K562 (cell line): Measurements from ENCODE around the gene OTOG. TPM values are rescaled to one million over a fixed set of nuclear protein-coding genes. Genes with fewer than 3 reads are reported as not detected.

Source experiments
- ZNF175 ChIP-seq: fragments of 200-800 bp; sonication (Bioruptor generic); IDR thresholded peaks from 2 replicates; pipeline ENCODE4 v1.6.1; 2016; ENCODE audit warnings: low read depth, mild to moderate bottlenecking, missing genetic modification characterization, missing compliant biosample characterization
- ZNF408 ChIP-seq: fragments of 250-450 bp; sonication (Bioruptor Pico); IDR thresholded peaks from 2 replicates; pipeline ENCODE4 v1.4.0; 2020; ENCODE audit warnings: low read depth, mild to moderate bottlenecking, moderate library complexity
- polyA plus RNA-seq, 8 experiments: library from polyadenylated mRNA; depleted of rRNA in 4 of 8; stranded (reverse) in 5 of 8; unstranded in 3 of 8; fragments of >200 nt; fragmentation: Nextera tagmentation in 2 of 8; fragmentation: Illumina TruSeq in 1 of 8; extraction: Ambion mirVana in 2 of 8; extraction: Trizol in 1 of 8; gene quantifications; 2 replicates each; pipeline versions ENCODE4 v1.2.1 to v1.2.3, GENCODE V29; 2011 to 2014; ENCODE audit warnings: inconsistent platforms in 1 of 8, missing spikeins in 1 of 8
- total RNA-seq, 7 experiments: library from RNA; depleted of rRNA in 6 of 7; stranded (reverse); fragments of >200 nt in 6 of 7; fragmentation: Illumina TruSeq in 2 of 7; extraction: Trizol in 2 of 7; gene quantifications; 2 replicates each; pipeline versions ENCODE4 v1.2.1 to v1.2.3, GENCODE V29; 2011 to 2021; ENCODE audit warnings: low replicate concordance in 1 of 7
- TF ChIP-seq, protein P1 (sequence below), 2 experiments: fragments of 450-650 bp; IDR thresholded peaks; 2 replicates each; pipeline ENCODE4 v1.6.1; 2016; ENCODE audit warnings: mild to moderate bottlenecking in 2 of 2, borderline replicate concordance in 1 of 2, low read depth in 1 of 2, moderate library complexity in 1 of 2
- TF ChIP-seq, protein P2 (sequence below): fragments of 250-450 bp; sonication (Bioruptor Pico); IDR thresholded peaks from 2 replicates; pipeline ENCODE4 v1.8.0; 2021; ENCODE audit warnings: moderate library complexity, mild to moderate bottlenecking, inconsistent platforms

OTOG gene
- total and polyA plus RNA-seq, 9 of the 15 experiments (the other 6 are each of a cell fraction or from before 2014, with no cell fraction given), result not detected

DNA sequence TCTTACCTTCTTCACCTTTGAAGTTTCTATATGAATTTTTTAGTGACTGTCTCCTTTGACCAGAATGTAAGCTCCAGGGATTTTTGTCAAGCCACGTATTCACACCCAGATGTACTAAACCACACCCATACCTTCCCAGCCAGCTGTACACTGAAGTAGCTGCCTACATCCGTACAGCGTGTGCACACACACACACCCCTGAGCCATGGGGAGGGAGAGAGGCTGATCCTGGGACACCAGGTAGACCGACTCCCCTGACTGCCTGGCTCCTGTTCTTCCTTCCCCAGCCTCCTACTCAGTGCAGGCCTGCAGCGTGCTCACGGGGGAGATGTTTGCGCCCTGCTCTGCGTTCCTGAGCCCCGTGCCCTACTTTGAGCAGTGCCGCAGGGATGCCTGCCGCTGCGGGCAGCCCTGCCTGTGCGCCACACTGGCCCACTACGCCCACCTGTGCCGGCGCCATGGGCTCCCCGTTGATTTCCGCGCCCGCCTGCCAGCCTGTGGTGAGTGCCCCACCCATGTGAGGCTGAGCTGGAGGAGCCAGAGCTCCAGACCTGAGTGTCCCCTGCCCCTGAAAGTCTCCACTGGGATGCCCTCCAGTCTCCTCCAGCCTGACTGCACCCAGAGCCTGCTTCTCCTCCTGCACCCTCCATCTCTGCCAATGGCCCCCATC, 25.9 kb downstream of the OTOG start (continued):
- TF ChIP-seq ZNF408 (CRISPR knock-in tag) (no peak), ZNF175 (no peak)
- TF ChIP-seq, protein P1, sequence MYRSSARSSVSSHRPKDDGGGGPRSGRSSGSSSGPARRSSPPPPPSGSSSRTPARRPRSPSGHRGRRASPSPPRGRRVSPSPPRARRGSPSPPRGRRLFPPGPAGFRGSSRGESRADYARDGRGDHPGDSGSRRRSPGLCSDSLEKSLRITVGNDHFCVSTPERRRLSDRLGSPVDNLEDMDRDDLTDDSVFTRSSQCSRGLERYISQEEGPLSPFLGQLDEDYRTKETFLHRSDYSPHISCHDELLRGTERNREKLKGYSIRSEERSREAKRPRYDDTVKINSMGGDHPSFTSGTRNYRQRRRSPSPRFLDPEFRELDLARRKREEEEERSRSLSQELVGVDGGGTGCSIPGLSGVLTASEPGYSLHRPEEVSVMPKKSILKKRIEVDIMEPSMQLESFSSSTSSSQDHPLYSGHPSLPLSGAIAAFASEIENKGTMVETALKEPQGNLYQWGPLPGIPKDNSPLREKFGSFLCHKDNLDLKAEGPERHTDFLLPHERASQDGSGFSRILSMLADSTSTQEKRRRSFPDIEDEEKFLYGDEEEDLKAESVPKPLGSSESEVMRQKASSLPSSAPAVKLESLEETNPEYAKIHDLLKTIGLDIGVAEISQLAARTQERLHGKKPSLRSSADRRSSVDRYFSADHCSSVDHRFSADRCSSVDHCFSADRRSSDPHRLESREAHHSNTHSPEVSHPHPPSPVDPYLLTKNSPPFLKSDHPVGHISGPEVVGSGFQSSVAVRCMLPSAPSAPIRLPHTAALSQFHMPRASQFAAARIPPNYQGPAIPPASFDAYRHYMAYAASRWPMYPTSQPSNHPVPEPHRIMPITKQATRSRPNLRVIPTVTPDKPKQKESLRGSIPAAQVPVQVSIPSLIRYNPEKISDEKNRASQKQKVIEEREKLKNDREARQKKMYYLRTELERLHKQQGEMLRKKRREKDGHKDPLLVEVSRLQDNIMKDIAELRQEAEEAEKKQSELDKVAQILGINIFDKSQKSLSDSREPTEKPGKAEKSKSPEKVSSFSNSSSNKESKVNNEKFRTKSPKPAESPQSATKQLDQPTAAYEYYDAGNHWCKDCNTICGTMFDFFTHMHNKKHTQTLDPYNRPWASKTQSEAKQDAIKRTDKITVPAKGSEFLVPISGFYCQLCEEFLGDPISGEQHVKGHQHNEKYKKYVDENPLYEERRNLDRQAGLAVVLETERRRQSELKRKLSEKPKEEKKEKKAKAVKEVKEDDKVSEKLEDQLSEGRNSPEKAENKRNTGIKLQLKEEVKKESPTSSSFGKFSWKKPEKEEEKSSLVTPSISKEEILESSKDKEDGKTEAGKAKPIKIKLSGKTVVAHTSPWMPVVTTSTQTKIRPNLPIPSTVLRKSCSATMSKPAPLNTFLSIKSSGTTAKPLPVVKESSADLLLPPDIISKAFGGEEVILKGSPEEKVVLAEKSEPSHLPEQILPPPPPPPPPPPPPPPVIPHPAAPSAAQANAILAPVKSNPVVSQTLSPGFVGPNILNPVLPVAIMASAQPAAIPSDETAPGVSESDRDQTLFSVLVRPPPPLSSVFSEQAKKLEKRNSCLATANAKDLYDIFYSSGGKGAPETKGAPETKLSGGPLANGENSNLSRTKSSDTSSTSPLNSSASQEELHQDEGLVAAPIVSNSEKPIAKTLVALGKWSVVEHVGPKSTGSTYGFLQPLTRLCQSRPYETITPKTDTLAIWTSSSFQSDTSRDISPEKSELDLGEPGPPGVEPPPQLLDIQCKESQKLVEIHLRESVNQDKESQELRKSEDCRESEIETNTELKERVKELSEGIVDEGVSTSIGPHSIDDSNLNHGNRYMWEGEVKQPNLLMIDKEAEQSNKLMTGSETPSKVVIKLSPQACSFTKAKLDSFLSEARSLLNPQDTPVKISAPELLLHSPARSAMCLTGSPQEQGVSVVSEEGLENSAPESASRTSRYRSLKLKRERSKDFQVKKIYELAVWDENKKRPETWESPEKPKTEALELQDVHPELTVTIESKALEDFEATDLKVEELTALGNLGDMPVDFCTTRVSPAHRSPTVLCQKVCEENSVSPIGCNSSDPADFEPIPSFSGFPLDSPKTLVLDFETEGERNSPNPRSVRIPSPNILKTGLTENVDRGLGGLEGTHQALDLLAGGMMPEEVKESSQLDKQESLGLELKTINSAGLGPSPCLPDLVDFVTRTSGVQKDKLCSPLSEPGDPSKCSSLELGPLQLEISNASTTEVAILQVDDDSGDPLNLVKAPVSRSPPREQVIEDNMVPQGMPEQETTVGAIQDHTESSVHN (IDR thresholded peaks at IDR 0.05; ENCODE audit: borderline replicate concordance in 1 of 2, low read depth in 1 of 2), result no peak
- TF ChIP-seq, protein P2, sequence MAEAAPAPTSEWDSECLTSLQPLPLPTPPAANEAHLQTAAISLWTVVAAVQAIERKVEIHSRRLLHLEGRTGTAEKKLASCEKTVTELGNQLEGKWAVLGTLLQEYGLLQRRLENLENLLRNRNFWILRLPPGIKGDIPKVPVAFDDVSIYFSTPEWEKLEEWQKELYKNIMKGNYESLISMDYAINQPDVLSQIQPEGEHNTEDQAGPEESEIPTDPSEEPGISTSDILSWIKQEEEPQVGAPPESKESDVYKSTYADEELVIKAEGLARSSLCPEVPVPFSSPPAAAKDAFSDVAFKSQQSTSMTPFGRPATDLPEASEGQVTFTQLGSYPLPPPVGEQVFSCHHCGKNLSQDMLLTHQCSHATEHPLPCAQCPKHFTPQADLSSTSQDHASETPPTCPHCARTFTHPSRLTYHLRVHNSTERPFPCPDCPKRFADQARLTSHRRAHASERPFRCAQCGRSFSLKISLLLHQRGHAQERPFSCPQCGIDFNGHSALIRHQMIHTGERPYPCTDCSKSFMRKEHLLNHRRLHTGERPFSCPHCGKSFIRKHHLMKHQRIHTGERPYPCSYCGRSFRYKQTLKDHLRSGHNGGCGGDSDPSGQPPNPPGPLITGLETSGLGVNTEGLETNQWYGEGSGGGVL (CRISPR knock-in tag), result no peak
- TF ChIP-seq, all 486 proteins: peak for 0
